Suppressor macrophage treated with lipopolysaccharide for 4 hours (primary cell): Measurements from ENCODE around the gene BAG5.

Source experiments
- DNase-seq: peaks from one replicate; pipeline ENCODE4 v3.0.0-alpha.2; 2020

Gene BAG5

GRCh38 chr14:103563844-103564505 is 1.5 kb upstream of the BAG5 start:
- DNase-seq = no peak

- DNase-seq = no peak
Observed at GRCh38 chr14:103563226-103563620, 766 bp upstream of the BAG5 start.

GRCh38 chr14:103562179-103562428 is 353 bp downstream of the BAG5 start:
- DNase-seq = peak; percentile 59

GRCh38 chr14:103561381-103562178 is 877 bp downstream of the BAG5 start:
- peak; percentile 43 for DNase-seq

GRCh38 chr14:103560691-103561090 is 1.8 kb downstream of the BAG5 start:
- peak; percentile 3 for DNase-seq

- no peak for DNase-seq
Observed at GRCh38 chr14:103559766-103560165, 2.7 kb downstream of the BAG5 start.

- DNase-seq = no peak
Observed at GRCh38 chr14:103558071-103558882, 4.2 kb downstream of the BAG5 start.

- DNase-seq = no peak
Observed at GRCh38 chr14:103556946-103557758, 5.3 kb downstream of the BAG5 start.

- no peak for DNase-seq
Observed at GRCh38 chr14:103555559-103556337, 6.7 kb downstream of the BAG5 start.

GRCh38 chr14:103552846-103553210 is 9.6 kb downstream of the BAG5 start:
- no peak for DNase-seq

GRCh38 chr14:103552011-103552845 is 10.2 kb downstream of the BAG5 start:
- no peak for DNase-seq

GRCh38 chr14:103551338-103551762 is 11.1 kb downstream of the BAG5 start:
- no peak for DNase-seq

- DNase-seq = no peak
Observed at GRCh38 chr14:103550451-103551337, 11.8 kb downstream of the BAG5 start.

GRCh38 chr14:103549361-103550311 is 12.8 kb downstream of the BAG5 start:
- no peak for DNase-seq

GRCh38 chr14:103548463-103549351 is 13.8 kb downstream of the BAG5 start:
- DNase-seq = no peak

- DNase-seq = no peak
Observed at GRCh38 chr14:103547941-103548462, 14.5 kb downstream of the BAG5 start.

GRCh38 chr14:103547455-103547940 is 15.0 kb downstream of the BAG5 start:
- no peak for DNase-seq
